MV-4-11 (cell line): ENCODE results near the gene FANCE.

Source experiments
- DNase-seq: peaks from one replicate; lab custom pipeline; 2025; lab: John Stamatoyannopoulos, UW

Gene FANCE

DNA sequence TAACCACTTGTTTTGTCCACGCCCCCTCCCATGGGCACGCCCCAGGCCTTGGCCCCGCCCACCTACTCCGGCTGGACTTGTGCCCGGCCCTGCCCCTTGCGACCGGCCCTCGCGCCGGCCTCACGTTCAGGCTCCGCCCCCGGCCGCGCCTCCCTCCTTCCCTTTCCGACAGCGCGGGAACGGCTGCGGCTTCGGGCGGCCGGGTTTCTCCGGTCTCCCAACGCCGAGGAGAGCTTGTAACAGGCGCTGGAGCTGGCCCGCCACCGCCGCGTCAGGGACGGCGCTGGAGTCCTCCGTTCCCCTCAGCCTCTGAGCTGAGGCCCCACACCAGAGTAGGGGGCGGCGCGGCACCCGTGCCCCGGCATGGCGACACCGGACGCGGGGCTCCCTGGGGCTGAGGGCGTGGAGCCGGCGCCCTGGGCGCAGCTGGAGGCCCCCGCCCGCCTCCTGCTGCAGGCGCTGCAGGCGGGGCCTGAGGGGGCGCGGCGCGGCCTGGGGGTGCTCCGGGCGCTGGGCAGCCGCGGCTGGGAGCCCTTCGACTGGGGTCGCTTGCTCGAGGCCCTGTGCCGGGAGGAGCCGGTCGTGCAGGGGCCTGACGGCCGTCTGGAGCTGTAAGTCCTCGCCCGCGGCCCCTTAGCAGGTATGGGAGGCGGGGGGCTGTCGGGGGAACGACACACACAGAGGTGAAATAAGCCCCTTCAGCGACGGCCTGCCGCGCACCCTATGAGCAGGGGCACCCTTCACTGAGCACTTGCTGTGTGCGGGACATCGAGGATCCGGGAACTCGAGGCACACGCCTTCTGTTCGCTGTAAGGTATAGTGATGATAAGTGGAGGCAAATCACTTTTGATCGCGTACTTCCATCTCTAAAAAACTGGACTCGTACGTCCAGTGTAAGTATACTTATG lies at the start of gene FANCE:
Gene FANCE, plus strand, starts transcription at position 156 of the 908 bp plus-strand sequence. Its CDS starts 208 bp downstream, at position 364.
- DNase-seq = peak; percentile 86

- no peak for DNase-seq
Measured at GRCh38 chr6:35402856-35403191, 49.3 kb upstream of the FANCE start.

- no peak for DNase-seq
Measured at GRCh38 chr6:35403544-35404442, 48.3 kb upstream of the FANCE start.

DNA sequence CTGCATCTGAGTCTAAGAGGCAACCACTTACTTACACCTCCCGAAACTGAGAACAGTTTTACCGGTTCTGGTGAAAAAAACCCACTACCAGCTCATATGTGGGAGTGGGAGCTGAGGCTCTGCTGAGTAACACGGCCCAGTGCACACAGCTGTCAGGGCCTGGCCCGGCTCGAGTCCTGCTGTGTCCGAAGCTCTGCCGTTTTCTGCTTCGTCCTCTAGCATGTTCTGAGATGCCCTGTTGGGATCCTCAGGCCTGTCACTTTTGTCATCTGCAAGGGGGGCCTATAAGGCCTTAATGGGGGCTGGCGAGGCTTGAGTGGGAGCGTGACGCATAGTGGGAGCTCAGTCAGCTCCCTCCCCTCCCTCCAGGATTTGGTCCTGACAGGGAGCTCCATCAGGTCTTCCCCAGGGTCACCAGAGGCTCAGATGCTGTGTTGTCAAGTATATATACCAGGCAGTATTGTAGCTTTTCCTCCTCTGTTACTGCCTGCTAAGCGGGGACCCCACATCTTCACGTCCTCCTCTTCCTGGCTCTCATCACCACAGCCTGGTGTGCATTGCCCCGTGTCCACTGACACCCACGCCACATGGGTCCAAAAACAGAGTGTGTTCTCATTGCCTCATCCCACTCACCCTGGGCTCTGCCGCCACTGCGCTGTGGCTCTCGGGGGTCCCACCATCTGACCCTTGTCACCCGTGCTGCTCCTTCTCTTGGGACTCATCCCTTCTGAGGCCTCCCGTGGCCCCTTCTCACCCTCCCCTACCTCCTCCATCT lies 45.2 kb upstream of the FANCE start:
- no peak for DNase-seq

DNA sequence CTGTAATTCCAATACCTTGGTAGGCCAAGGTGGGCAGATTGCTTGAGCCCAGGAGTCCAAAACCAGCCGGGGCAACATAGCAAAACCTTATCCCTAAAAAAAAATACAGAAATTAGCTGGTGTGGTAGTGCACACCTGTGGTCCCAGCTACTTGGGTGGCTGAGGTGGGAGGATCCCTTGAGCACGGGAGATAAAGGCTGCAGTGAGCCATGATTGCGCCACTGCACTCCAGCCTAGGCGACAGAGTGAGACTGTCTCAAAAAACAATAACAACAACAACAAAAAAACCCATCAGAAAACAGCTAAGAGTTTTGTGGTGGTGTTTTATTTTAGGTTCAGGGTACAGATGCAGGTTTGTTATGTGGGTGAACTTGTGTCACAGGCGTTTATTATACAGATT lies 42.9 kb upstream of the FANCE start:
- no peak for DNase-seq

DNA sequence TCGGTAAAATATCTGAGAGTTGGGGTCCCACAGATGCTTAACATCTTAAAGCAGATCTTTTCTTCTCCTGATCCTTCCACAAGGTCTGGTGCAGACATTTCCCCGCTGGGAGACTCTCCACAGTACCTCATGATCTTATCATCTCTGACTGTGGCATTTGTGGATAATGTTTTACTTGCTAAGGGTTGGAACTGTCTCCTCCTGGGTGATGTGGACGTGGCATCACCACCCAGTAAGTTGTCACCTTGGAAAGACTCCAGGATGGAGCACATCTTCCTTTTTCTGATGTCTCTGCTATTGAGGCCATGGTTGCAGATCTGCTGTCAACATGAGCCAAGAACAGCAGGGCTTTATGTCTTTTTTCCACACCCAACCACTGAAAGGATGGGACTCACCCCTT lies 42.0 kb upstream of the FANCE start:
- no peak for DNase-seq

DNA sequence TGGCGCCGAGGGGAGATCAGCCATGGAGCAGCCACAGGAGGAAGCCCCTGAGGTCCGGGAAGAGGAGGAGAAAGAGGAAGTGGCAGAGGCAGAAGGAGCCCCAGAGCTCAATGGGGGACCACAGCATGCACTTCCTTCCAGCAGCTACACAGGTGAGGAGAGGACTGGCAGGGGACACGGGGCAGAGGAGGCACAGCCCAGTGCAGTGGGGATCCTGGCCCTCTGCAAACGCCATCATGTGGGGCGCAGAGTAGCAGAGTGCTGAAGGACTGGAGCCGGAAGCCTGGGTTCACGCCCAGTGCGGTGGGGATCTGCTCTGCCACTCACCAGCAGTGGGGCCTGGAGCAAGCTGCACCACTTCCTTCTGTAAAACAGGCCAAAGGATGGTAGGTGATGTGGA lies 41.1 kb upstream of the FANCE start:
- peak; percentile 18 for DNase-seq

DNA sequence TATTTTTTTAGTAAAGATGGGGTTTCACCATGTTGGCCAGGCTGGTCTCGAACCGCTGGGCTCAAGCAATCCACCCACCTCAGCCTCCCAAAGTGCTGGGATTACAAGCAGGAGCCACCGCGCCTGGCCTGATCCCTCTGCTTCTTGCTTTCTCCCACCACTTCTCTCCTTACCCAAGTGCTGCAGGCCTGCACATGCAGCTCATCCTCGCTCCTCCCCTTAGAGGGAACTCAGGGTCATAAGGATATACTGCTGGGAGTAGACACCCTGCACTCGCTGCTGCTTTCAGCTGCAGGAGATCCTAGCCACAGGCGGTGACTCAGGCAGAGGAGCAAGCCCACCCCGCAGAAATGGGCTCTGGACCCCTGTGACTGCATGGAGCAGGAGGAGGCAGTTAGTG lies 40.0 kb upstream of the FANCE start:
- DNase-seq = no peak

DNA sequence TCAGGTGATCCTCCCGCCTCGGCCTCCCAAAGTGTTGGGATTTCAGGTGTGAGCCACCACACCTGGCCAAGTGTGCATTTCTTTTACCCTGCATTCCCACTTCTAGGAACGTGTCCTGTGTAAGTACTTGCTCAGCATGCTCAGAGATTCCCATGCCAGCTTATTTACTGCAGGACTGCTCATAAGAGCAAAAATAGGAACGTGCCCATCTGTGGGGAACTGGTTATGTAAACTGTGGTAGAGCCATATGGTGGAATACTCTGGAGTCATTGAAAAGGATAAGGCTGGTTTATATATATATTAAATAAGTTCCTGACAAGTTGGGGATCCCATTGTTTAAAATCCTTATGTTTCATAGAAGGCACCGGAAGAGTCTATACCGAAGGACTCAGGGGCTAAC lies 38.2 kb upstream of the FANCE start:
- DNase-seq = no peak

DNA sequence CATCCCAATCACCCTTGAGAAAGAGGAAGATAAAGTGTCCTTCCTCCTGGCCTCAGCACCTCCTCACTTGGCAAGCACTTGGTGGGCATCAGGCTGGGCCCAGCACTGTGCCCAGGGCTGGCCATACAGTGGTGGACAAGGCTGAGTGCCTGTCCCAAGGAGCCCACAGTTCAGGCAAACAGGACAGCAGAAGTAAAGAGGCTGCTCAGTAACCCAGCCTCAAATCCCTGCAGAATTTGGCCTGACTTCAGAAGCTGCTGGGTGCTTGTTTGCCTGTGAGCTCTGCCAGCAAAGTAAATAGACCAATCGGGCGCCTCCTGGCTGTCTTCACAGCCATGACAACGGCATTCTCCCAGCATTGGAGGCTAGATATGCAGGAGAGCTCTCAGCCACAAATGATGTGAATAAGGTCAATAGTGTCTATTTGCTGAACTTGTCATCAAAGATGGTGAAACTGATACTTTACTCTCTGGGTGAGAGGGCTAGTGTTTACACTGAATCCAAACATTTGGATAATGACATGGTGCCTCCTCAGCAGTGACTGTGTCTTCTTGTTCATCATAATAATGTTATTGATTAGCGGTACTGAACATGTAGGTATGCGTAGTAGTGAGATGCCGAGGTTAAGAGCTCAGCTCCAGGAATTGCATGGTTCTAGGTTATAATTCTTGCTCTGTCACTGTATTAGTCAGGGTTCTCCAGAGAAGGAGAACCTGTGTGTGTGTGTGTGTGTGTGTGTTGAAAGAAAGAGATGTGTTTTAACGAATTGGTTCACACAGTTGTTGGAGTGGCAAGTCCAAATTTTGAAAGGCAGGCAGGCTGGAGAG lies 36.9 kb upstream of the FANCE start:
- DNase-seq = peak; percentile 58

- DNase-seq = peak; percentile 77
Measured at GRCh38 chr6:35417979-35418661, 34.0 kb upstream of the FANCE start.

- peak; percentile 33 for DNase-seq
Measured at GRCh38 chr6:35419417-35419816, 32.7 kb upstream of the FANCE start.

GRCh38 chr6:35419961-35420360 lies 32.2 kb upstream of the FANCE start:
- DNase-seq = no peak

- peak; percentile 80 for DNase-seq
Measured at GRCh38 chr6:35425284-35425683, 26.9 kb upstream of the FANCE start.

DNA sequence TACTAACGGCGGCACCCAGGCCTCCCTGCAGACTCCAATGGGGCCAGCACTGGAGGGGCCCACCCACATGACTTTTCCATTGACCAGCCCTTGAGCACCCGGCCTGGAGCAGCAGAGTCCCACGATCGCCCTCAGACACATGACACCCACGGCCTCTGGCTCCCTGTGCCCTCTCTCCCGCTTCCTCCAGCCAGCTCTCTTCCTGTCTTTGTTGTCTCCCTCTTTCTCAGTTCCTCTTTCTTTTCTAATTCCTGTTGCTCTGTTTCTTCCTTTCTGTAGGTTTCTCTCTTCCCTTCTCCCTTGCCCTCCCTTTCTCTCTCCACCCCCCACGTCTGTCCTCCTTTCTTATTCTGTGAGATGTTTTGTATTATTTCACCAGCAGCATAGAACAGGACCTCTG lies 26.1 kb upstream of the FANCE start:
- DNase-seq = peak; percentile 92

GRCh38 chr6:35427435-35427834 lies 24.7 kb upstream of the FANCE start:
- no peak for DNase-seq

GRCh38 chr6:35427851-35428321 lies 24.3 kb upstream of the FANCE start:
- DNase-seq = no peak

GRCh38 chr6:35428421-35429149 lies 23.6 kb upstream of the FANCE start:
- DNase-seq = no peak

DNA sequence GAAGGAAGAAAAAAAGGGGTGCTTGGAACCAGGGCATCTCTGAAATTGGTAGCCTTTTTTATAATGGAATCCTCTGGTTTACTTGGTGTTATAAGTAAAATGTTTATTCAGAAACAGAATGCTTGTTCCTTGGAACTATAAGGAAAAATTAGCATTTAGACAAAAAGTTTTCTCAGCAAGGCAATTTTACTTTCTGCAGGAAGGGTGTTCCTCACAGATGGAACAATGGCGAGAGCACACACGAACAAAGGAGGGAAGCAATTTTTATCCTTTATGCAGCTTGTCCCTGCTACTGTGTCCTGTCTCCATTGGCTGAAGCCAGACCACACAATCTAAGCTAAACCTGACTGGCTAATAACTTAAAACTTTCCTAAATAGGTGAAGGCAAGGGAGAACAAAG lies 22.7 kb upstream of the FANCE start:
- peak; percentile 46 for DNase-seq

DNA sequence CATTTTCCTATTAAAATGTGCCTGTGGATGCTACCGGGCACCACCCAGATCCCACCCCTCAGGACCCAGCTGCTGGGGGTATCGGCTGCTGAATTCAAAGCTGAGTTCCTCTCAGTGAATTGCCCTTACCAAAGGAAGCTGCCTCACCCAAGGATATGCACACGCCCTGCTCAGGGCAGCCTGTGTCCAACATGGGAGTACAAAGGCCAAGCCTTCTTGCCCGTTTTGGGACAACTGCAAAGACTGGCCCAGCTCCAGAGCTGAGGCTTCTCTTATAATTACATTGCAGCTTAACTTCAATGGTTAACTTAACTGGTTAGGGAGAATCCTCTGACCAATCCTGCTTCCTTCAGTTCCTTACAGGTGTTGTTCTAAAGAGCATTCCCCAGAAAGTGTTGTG lies 19.8 kb upstream of the FANCE start:
- DNase-seq = no peak
